HG02938 (cell line): ENCODE data around the gene NOX4.

Experiments used
- ATAC-seq: cut with Tn5 transposase; IDR thresholded peaks from one replicate; pipeline ENCODE4 v1.9.1; 2021; ENCODE audit warnings: mild to moderate bottlenecking, moderate library complexity; ENCODE audit not compliant: unreplicated experiment

The NOX4 gene

GRCh38 chr11:89490981-89491690, at the start of gene NOX4:
NOX4 (minus strand) TSS chr11:89491375; CDS start chr11:89491246, 129 bp downstream.
- ATAC-seq: no peak

GRCh38 chr11:89540826-89541225, 49.7 kb upstream of the NOX4 start:
- ATAC-seq: no peak

- no peak for ATAC-seq
These were observed 46.8 kb upstream of the NOX4 start for GRCh38 chr11:89537936-89538335.

GRCh38 chr11:89536926-89537325, 45.8 kb upstream of the NOX4 start:
- no peak for ATAC-seq

- ATAC-seq: no peak
These were observed 44.0 kb upstream of the NOX4 start for GRCh38 chr11:89535221-89535620.

GRCh38 chr11:89529626-89530380, 38.6 kb upstream of the NOX4 start:
- ATAC-seq: no peak

GRCh38 chr11:89521792-89522191, 30.6 kb upstream of the NOX4 start:
- no peak for ATAC-seq

- no peak for ATAC-seq
These were observed 30.1 kb upstream of the NOX4 start for GRCh38 chr11:89521294-89521693.

- no peak for ATAC-seq
These were observed 25.3 kb upstream of the NOX4 start for GRCh38 chr11:89516496-89516895.

GRCh38 chr11:89508544-89508943, 17.4 kb upstream of the NOX4 start:
- no peak for ATAC-seq

GRCh38 chr11:89504270-89504669, 13.1 kb upstream of the NOX4 start:
- ATAC-seq: no peak

GRCh38 chr11:89503422-89503821, 12.2 kb upstream of the NOX4 start:
- no peak for ATAC-seq

GRCh38 chr11:89502301-89502700, 11.1 kb upstream of the NOX4 start:
- no peak for ATAC-seq

- ATAC-seq: no peak
These were observed 9.2 kb upstream of the NOX4 start for GRCh38 chr11:89500336-89500735.

GRCh38 chr11:89498845-89499448, 7.8 kb upstream of the NOX4 start:
- ATAC-seq: no peak

GRCh38 chr11:89495951-89496350, 4.8 kb upstream of the NOX4 start:
- no peak for ATAC-seq

- ATAC-seq: no peak
These were observed 2.3 kb upstream of the NOX4 start for GRCh38 chr11:89493431-89493830.

- no peak for ATAC-seq
These were observed 584 bp downstream of the NOX4 start for GRCh38 chr11:89490602-89490980.

- ATAC-seq: no peak
These were observed 1.2 kb downstream of the NOX4 start for GRCh38 chr11:89489930-89490329.

GRCh38 chr11:89487016-89487415, 4.2 kb downstream of the NOX4 start:
- no peak for ATAC-seq

GRCh38 chr11:89484896-89485295, 6.3 kb downstream of the NOX4 start:
- ATAC-seq: no peak

- ATAC-seq: no peak
These were observed 14.0 kb downstream of the NOX4 start for GRCh38 chr11:89477175-89477574.
